Esophagus muscularis mucosa (tissue), 3 donors: ENCODE measurements around the gene FBXW5.

Experiments
- POLR2A ChIP-seq: fragments of 450-650 bp; IDR thresholded peaks from one replicate; pipeline ENCODE4 v1.6.1; 2017; ENCODE audit warnings: antibody characterized with exemption, moderate library complexity, mild to moderate bottlenecking, low read depth
- POLR2AphosphoS5 ChIP-seq, 2 donors: sonication (generic); formaldehyde crosslinking; IDR thresholded peaks; one replicate each; pipeline ENCODE4 v1.6.1; 2017; ENCODE audit warnings: antibody characterized with exemption in 2 of 2
- TF ChIP-seq, protein P1 (sequence below), 3 experiments: fragments of 200-600 bp in 2 of 3; fragments of 450-650 bp in 1 of 3; sonication (generic) in 2 of 3; IDR thresholded peaks; one replicate each; pipeline ENCODE4 v1.5.1; 2017 to 2019; ENCODE audit warnings: antibody characterized with exemption in 3 of 3, mild to moderate bottlenecking in 2 of 3, moderate library complexity in 1 of 3

DNA sequence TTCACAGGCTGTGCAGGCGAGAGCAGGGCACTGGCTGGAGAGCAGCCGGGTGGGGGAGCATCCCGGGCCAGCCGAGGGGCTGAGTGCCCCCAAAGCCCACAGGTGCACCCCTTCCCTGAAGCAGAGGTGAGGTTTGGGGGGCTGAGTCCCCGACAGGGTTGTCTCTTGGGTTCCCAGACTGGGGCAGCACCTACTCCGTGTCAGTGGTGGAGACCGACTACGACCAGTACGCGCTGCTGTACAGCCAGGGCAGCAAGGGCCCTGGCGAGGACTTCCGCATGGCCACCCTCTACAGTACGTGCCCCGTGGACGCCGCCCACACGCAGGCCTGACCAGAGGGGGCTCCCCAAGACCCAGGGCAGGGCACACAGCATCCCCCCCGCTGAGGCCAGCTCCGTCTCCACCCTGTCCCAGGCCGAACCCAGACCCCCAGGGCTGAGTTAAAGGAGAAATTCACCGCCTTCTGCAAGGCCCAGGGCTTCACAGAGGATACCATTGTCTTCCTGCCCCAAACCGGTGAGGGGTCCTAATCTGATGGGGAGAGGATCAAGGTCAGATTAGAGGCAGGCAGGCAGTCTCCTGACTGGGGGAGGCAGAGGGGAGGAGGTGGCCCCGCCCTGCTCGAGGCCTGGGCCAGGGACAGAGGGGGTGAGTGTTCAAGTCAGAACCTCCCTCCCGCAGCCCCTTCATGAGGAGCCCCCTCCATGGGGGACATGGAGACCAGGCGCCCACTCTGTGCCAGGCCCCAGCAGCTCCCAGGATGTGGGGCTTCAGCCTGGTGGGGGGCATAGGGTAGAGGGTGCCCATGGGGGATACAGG, 35.4 kb upstream of the FBXW5 start:
- TF ChIP-seq, protein P1, sequence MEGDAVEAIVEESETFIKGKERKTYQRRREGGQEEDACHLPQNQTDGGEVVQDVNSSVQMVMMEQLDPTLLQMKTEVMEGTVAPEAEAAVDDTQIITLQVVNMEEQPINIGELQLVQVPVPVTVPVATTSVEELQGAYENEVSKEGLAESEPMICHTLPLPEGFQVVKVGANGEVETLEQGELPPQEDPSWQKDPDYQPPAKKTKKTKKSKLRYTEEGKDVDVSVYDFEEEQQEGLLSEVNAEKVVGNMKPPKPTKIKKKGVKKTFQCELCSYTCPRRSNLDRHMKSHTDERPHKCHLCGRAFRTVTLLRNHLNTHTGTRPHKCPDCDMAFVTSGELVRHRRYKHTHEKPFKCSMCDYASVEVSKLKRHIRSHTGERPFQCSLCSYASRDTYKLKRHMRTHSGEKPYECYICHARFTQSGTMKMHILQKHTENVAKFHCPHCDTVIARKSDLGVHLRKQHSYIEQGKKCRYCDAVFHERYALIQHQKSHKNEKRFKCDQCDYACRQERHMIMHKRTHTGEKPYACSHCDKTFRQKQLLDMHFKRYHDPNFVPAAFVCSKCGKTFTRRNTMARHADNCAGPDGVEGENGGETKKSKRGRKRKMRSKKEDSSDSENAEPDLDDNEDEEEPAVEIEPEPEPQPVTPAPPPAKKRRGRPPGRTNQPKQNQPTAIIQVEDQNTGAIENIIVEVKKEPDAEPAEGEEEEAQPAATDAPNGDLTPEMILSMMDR (IDR thresholded peaks at IDR 0.05), result no peak
- TF ChIP-seq POLR2AphosphoS5 (IDR thresholded peaks at IDR 0.05) (no peak), POLR2A (no peak)
